Measurements from ENCODE around the gene PHB1. TPM values are rescaled to one million over a fixed set of nuclear protein-coding genes. Genes with fewer than 3 reads are reported as not detected.

Gene PHB1
- total and polyA plus RNA-seq, 2 of the 8 experiments (the other 6 are each of a cell fraction or from before 2014, with no cell fraction given): 386 to 597 TPM

DNA sequence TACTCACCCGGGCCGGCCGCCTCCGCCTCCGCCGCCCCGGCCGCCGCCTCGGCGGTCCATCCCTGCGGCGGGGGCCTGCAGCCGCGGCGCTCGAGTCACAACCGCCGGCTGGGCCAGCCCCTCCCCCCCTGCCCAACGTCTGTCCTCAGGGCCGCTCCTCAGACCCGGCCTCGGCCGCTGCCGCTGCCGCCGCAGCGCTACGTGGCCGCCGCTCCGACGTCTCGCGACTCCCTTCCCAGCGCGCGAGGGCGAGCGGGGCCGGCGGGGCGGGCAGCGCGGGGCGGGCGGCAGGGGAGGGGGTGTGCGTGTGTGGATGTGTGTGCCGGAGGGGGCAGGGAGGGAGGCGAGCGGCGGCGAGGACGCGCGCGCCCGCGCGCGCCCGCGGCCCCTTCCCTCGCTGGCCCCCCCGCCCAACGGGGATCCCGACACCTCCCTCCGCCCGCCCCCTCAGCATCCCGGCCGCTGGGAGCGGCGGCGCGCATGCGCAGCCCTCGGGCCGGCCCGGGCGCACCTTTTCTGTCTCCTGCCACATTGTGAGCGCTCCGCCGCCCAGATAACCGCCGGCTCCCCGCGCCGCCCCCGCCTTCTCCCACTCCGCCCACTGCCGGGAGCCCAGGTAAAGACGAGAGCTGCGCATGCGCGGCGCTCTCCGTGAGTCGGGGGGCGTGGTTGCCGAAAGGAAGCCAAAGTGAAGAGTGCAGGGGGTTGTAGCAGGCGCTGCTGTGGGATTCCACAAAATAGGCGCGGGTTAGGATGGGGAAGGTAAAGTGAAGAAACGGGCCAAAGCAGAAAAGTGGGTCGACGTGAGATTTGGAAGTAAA lies 52.6 kb downstream of the PHB1 start, which contains the start of gene ZNF652:
ZNF652 (minus strand) TSS at position 349 of the 821 bp plus-strand sequence. CDS start 44,525 bp downstream, outside the sequence.
- H4K20me1 ChIP-seq (replicated peaks in 1 of 2; ENCODE audit: control insufficient read depth in 1 of 2, insufficient read depth in 2 of 2, low read length in 2 of 2): peaks cover 2 to 4% of the 10 kb centered on the region in 2 experiments
- H3K23ac ChIP-seq (ENCODE audit: insufficient read length): no peak within 1 kb of the TSS
- ChIA-PET POLR2A (ENCODE audit: partially characterized antibody) (interaction anchor here (0.5 to 1.5 kb wide), 10 partner anchors 9 to 129 kb away, joined by 3 to 5 read pairs (median 4); no protein-coding TSS in a partner anchor), CTCF (ENCODE audit: partially characterized antibody) (interaction anchor here (1.1 to 3.1 kb wide), 4 partner anchors 9 to 48 kb away, joined by 3 to 10 read pairs (median 6); no protein-coding TSS in a partner anchor)
- peak within 1 kb of the TSS; percentile 66; the same call in 1 of the 2 replicates for H3K18ac ChIP-seq (ENCODE audit: extremely low read depth, low read length)
- H3K4me3 ChIP-seq (ENCODE audit: extremely low read depth in 1 of 4, insufficient read depth in 2 of 4, low read depth in 3 of 4, low read length in 4 of 4): peak within 1 kb of the TSS; percentile 86 to 98 (median 89)
- H2BK5ac ChIP-seq (ENCODE audit: low read depth, low read length): peak within 1 kb of the TSS; percentile 79; the same call in 1 of the 2 replicates
- no peaks in the 10 kb centered on the region for H3K27me3 ChIP-seq (replicated peaks in 1 of 4; ENCODE audit: control insufficient read depth in 3 of 4, extremely low read depth in 1 of 4, insufficient read depth in 3 of 4, low read length in 3 of 4)
- H3K4me2 ChIP-seq (ENCODE audit: insufficient read depth in 1 of 2, low read depth in 2 of 2, low read length in 2 of 2): peak within 1 kb of the TSS; percentile 97 to 99
- H4K5ac ChIP-seq (ENCODE audit: insufficient read length, low read depth, low read length): peak within 1 kb of the TSS; percentile 22
- peaks cover 5 to 14% (median 7%) of the 10 kb centered on the region in 4 experiments; a peak in 6 of 7 replicates for H3K4me1 ChIP-seq (replicated peaks in 1 of 4; ENCODE audit: control insufficient read depth in 3 of 4, insufficient read depth in 4 of 4, low read length in 3 of 4)
- H4K91ac ChIP-seq (replicated peaks; ENCODE audit: insufficient read length, low read length): peak within 1 kb of the TSS; percentile 41
- FAIRE-seq: no peak
- no peak within 1 kb of the TSS for H3K4ac ChIP-seq (replicated peaks; ENCODE audit: insufficient read length, low read depth, low read length)
- H2BK20ac ChIP-seq (ENCODE audit: low read length): no peak within 1 kb of the TSS; the same call in 1 of the 2 replicates
- H2AK5ac ChIP-seq (ENCODE audit: low read depth, low read length): no peak within 1 kb of the TSS
- no peak within 1 kb of the TSS for H2BK120ac ChIP-seq (replicated peaks; ENCODE audit: low read depth, low read length)
- peak within 1 kb of the TSS; percentile 67 to 97 (median 86) for H3K9ac ChIP-seq (replicated peaks in 1 of 4; ENCODE audit: extremely low read depth in 1 of 4, low read depth in 3 of 4, low read length in 3 of 4)
- WGBS, 2 experiments (ENCODE audit: extremely low coverage in 1 of 2, insufficient coverage in 1 of 2, insufficient read length in 1 of 2, insufficient replicate concordance in 2 of 2, low coverage in 1 of 2, low lambda C conversion rate in 2 of 2, missing lambda C conversion rate in 1 of 2): 2% methylated on average over 35 of the region's 106 CpGs; no CpG with 5 or more reads in 1 of the 2 experiments
- peak within 1 kb of the TSS; percentile 43; the same call in 1 of the 2 replicates for H2AFZ ChIP-seq (ENCODE audit: low read length)
- peaks cover 10 to 42% of the 10 kb centered on the region in 2 experiments; a peak in 3 of 4 replicates for H3K79me2 ChIP-seq (ENCODE audit: control insufficient read depth in 1 of 2, insufficient read depth in 2 of 2, low read length in 2 of 2)
- H3K14ac ChIP-seq (ENCODE audit: insufficient read length): no peak within 1 kb of the TSS
- H3K56ac ChIP-seq (replicated peaks; ENCODE audit: insufficient read length, low read depth, low read length): peak within 1 kb of the TSS; percentile 63
- peak; percentile 93 to 97 for DNase-seq (ENCODE audit: low read depth in 1 of 2, low spot score in 2 of 2)
- peak within 1 kb of the TSS; percentile 88; the same call in 1 of the 2 replicates for H4K8ac ChIP-seq (ENCODE audit: extremely low read depth, insufficient read depth, low read length)
- H3K9me3 ChIP-seq (ENCODE audit: insufficient read depth in 2 of 2, low read depth in 1 of 2, low read length in 1 of 2): no peaks in the 10 kb centered on the region
- peak within 1 kb of the TSS; percentile 32; the same call in 1 of the 2 replicates for H2BK12ac ChIP-seq (ENCODE audit: low read depth, low read length)
- H3K27ac ChIP-seq (ENCODE audit: low read depth, low read length): peak within 1 kb of the TSS; percentile 82; the same call in 1 of the 2 replicates
- no peaks in the 10 kb centered on the region for H3K36me3 ChIP-seq (ENCODE audit: control insufficient read depth in 2 of 4, insufficient read depth in 4 of 4, low read length in 3 of 4)
- peaks cover 11% of the 10 kb centered on the region for H3K23me2 ChIP-seq (ENCODE audit: low read depth, low read length)
- peak within 1 kb of the TSS; percentile 90; the same call in 1 of the 2 replicates for H2BK15ac ChIP-seq (ENCODE audit: low read length)
- peaks cover 5% of the 10 kb centered on the region; the same call in 1 of the 2 replicates for H3K79me1 ChIP-seq (ENCODE audit: low read depth, low read length)
- TF ChIP-seq CREB1 (IDR thresholded peaks at IDR 0.05): peak; percentile 35; the same call in 1 of the 2 replicates
- peak; percentile 35; the same call in 1 of the 2 replicates for TF ChIP-seq TBP (IDR thresholded peaks at IDR 0.05; ENCODE audit: low read depth, low read length)
- TF ChIP-seq, protein P1, sequence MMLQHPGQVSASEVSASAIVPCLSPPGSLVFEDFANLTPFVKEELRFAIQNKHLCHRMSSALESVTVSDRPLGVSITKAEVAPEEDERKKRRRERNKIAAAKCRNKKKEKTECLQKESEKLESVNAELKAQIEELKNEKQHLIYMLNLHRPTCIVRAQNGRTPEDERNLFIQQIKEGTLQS (IDR thresholded peaks at IDR 0.05; ENCODE audit: insufficient read depth, low read depth, low read length): peak; percentile 49; the same call in 1 of the 2 replicates
- peak; percentile 99 for TF ChIP-seq EGR1 (IDR thresholded peaks at IDR 0.05; ENCODE audit: borderline replicate concordance, low read depth, low read length)
- TF ChIP-seq POU5F1 (IDR thresholded peaks at IDR 0.05; ENCODE audit: low read depth, low read length): no peak
- no peak for TF ChIP-seq KDM1A (IDR thresholded peaks at IDR 0.05; ENCODE audit: borderline replicate concordance, low read length)
- 0 out of 4 replicates have a peak, but pooled peaks of 1 of the 2 experiments have one; percentile 23 for TF ChIP-seq SIN3A (conservative IDR thresholded peaks at IDR 0.05 in 1 of 2, IDR thresholded peaks at IDR 0.05 in 1 of 2; ENCODE audit: low read depth in 1 of 2, low read length in 2 of 2)
- TF ChIP-seq ZNF274 (IDR thresholded peaks at IDR 0.05; ENCODE audit: borderline replicate concordance, extremely low read depth, low read length): no peak
- TF ChIP-seq FOSL1 (IDR thresholded peaks at IDR 0.05; ENCODE audit: insufficient read depth, low read depth, low read length): no peak
- TF ChIP-seq NRF1 (IDR thresholded peaks at IDR 0.05; ENCODE audit: low read depth, low read length): peak; percentile 97
